Rectal smooth muscle tissue (tissue), 1 donor: Measurements from ENCODE around the gene MUC5B.

Experiments used
- H3K27ac ChIP-seq: one replicate; pipeline ENCODE4 v1.7.0; 2013; ENCODE audit warnings: low read depth, low read length, inconsistent platforms
- H3K27me3 ChIP-seq: one replicate; pipeline ENCODE4 v1.7.0; 2013; ENCODE audit warnings: low read length; ENCODE audit not compliant: control insufficient read depth, insufficient read depth
- H3K36me3 ChIP-seq: one replicate; pipeline ENCODE4 v1.7.0; 2013; ENCODE audit warnings: low read length; ENCODE audit not compliant: control insufficient read depth, insufficient read depth
- H3K4me1 ChIP-seq: one replicate; pipeline ENCODE4 v1.7.0; 2013; ENCODE audit warnings: low read length; ENCODE audit not compliant: control insufficient read depth, insufficient read depth
- H3K4me3 ChIP-seq: one replicate; pipeline ENCODE4 v1.7.0; 2013; ENCODE audit warnings: low read length
- H3K9ac ChIP-seq: one replicate; pipeline ENCODE4 v1.7.0; 2013; ENCODE audit warnings: low read length

MUC5B gene

DNA sequence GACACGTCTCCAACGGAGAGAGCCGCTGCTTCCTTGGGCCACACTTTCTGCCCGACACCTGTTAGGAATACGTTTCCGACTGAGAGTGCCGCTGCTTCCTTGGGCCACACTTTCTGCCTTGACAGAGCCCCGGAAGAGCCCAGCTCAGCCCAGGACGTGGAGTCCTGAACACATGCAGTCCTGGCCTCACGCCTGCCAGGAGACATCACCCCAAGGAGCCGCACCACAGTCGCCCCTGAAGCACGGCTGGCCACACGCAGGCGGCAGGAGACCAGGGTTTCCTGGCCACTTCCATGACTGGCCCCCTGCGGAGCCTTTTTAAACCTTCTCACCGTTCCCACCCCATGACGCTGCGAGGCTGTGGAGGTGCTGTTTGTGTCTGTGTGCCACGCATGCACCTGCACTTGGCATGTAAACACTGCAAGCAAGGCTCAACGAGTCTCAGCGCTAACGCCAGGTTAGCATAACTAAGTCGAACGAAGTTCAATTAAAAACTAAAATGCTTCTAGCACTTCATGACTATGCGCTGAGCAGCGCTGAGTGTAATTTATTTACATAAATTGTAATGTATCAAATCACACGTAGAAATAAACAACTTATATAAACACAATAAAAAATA, 77.8 kb downstream of the MUC5B start:
- Histone ChIP-seq H3K36me3 (peaks cover 7% of the 10 kb centered on the region), H3K4me1 (peaks cover 18% of the 10 kb centered on the region), H3K27me3 (no peaks in the 10 kb centered on the region), H3K9ac (no peak overlapping the region), H3K27ac (peak overlapping the region; percentile 30), H3K4me3 (no peak overlapping the region)

DNA sequence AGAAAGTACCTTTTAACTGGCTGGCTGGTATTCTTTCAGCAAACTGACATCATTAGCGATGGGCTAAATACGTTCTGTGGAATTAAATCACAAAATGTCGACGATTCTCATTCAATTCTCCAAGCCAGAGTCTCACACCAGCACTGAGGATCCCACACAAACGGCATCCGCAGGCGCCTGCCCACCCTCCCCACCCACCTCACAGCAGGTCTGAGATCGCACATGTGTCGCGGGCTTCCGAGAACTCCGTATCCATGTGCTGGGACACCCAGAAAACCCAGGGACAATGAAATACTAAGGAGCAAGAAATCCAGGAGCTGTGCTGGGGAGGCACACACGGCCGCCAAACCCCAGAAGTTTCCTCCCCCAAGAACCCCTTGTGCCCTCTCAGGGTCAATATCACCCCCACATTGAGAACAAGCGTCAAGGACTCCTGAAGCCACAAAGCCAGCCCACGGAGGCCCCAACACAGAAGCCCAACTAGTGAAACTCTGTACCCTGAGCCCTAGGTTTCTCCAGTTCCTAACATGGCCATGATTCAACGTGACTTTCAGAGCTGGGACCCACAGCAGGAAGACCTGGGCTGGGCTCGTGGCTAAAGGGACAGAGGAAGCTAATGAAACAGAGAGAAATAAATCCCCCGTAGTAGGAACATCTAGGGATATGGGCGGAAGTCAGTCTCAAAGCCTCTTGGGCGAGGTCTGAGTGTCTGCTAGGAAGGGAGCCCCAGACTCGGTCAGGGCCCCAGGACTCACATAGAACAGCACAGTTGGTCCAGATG, 78.5 kb downstream of the MUC5B start:
- Histone ChIP-seq H3K27me3 (no peaks in the 10 kb centered on the region), H3K36me3 (peaks cover 7% of the 10 kb centered on the region), H3K4me3 (no peak overlapping the region), H3K27ac (no peak overlapping the region), H3K4me1 (peaks cover 18% of the 10 kb centered on the region), H3K9ac (no peak overlapping the region)

DNA sequence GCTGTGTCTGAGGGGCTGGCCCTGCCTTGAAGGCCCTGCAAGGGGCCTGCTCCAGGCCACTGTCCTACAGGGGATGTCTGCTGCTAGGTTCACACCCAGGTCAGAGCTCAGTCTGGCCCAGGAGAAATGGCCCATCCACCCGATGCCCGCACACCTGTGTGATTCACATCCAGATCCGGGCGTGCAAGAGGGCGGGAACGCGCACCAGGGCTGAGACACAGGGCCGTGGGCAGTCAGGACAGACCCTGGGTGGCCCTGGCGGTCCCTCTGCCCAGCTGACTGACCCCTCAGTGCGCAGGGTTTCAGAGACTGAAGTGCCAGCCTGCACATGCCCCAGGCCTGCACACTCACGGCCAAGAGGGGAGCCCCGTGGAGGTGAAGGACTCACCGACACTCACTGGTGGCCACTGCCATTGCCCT, 79.2 kb downstream of the MUC5B start:
- H3K27ac ChIP-seq, result no peak overlapping the region
- peak overlapping the region; percentile 3 for H3K4me3 ChIP-seq
- no peaks in the 10 kb centered on the region for H3K27me3 ChIP-seq
- H3K9ac ChIP-seq, result no peak overlapping the region
- peaks cover 7% of the 10 kb centered on the region for H3K36me3 ChIP-seq
- H3K4me1 ChIP-seq, result peaks cover 18% of the 10 kb centered on the region

DNA sequence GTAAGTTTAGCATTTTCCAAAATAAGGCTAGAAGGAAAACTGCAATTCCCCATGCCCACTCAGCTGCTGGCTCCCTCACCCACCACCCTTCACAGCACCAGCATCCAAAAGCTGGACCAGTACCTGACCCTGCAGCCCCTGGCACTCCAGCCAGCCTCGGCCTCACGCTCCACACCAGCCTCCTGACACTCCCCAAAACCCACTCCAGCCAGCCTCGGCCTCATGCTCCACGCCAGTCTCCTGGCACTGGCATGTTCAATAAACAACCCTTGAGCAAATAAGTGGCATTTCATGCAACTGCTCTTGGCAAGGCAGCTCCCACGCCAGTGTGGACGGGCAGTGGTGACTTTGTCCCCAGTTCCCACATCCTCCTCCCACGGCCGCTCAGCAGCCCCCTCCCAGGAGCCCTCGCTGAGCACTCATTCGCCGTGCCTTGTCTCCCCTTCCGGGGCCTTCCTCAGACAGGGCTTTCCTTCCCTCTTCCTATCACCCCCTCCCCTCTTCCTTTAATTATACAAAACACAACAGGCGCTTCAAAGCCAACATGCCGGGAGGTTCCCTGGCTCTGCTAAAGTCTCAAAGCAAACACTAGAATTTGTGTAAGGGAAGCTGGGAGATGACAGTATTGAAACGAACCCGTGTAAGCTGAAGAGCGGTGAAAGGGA, 79.7 kb downstream of the MUC5B start:
- H3K9ac ChIP-seq, result no peak overlapping the region
- peak overlapping the region; percentile 3 for H3K4me3 ChIP-seq
- no peaks in the 10 kb centered on the region for H3K27me3 ChIP-seq
- H3K4me1 ChIP-seq, result peaks cover 18% of the 10 kb centered on the region
- no peak overlapping the region for H3K27ac ChIP-seq
- H3K36me3 ChIP-seq, result peaks cover 11% of the 10 kb centered on the region

DNA sequence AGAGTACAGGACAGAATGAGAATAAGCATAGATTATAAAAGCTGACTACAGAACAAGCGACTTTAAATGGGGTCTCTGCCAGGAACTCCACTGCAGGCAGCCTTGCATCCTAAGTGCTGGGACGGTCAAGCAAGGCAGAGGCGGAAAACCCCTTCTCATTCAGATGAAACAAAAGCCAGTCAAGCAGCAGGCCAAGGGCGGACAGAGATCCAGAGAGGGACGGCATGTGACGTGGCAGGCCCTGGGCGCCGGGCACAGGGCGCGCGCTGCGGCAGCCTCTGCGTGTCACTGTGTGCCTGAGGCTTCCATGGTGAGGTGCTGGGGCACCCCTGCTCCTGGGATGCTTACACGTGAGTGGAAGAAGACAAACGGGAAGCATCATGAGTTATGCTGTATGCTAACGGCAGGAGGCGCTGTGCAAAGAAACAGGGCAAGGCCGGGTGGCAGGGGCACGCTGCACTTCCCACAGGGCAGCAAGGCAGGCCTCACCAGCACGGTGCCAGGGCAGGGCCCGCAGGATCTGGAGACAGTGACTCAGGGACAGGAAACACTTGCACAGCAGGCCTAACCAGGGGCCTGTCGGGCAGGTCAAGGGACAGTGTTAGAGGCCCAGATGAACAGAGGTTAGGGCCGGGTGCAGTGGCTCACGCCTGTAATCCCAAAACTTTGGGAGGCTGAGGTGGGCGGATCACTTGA, 80.4 kb downstream of the MUC5B start:
- H3K27ac ChIP-seq, result no peak overlapping the region

DNA sequence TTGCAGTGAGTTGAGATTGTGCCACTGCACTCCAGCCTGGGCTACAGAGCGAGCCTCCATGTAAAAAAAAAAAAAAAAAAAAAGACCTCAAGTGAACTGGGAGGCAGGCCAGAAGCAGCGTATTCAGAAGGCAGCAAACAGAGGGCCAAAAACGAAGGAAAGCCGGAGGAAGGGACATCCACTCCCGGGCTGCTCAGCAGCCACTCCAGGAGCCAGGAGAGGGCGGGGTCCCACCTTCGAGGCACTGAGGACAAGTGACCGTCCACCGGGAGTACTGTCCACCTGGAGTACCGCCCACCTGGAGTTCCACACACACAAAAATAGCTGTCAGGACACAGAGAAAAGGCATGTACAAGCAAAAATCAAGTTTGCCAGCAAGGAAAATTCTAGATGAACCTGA, 81.1 kb downstream of the MUC5B start:
- Histone ChIP-seq H3K36me3 (peaks cover 6% of the 10 kb centered on the region), H3K4me3 (no peak overlapping the region), H3K27me3 (no peaks in the 10 kb centered on the region), H3K9ac (no peak overlapping the region), H3K27ac (no peak overlapping the region), H3K4me1 (peaks cover 15% of the 10 kb centered on the region)

More for the DNA sequence above, 80.4 kb downstream of the MUC5B start:
- H3K36me3 ChIP-seq, result peaks cover 7% of the 10 kb centered on the region
- no peak overlapping the region for H3K9ac ChIP-seq
- no peak overlapping the region for H3K4me3 ChIP-seq
- peaks cover 20% of the 10 kb centered on the region for H3K4me1 ChIP-seq
- no peaks in the 10 kb centered on the region for H3K27me3 ChIP-seq

DNA sequence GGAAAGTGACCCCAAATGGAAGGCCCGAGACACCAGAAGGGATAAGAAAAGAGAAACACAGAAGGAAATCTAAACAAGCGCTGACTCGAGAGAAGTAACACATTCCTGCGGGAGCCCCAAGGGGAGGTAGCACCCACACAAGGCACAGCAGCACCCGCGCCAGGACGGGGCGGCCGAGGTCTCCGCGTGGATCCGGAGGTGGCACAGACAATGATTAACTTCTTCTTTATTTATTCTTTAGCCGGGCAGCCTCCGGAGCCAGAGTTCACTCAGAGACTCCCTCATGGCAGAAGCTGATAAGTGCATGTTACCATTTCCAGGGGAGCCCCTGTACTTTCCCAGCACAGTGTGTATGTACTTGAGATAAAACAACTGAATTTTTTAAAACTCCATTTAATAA, 81.5 kb downstream of the MUC5B start:
- Histone ChIP-seq H3K9ac (no peak overlapping the region), H3K27me3 (no peaks in the 10 kb centered on the region), H3K4me3 (no peak overlapping the region), H3K4me1 (peaks cover 12% of the 10 kb centered on the region), H3K36me3 (peaks cover 6% of the 10 kb centered on the region), H3K27ac (no peak overlapping the region)

DNA sequence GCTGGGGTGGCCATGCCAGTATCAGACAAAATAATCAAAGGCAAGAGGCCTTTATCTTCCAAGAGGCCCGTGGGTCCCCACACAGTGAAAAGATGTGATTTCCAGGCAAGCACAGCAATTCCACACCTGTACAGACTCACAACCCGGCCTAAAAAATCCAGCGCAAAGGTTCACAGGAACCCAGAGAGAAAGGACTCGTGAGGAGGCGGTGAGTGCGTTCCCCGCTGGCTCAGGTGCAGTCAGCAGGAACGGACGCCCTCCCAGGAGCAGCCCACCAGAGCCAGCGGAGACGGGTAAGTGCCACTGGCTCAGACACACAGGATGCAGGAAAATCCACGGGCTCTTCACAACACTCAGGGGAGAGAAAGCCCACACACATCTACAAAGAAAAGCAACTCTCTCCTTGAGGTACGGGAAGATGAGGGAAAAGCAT, 82.2 kb downstream of the MUC5B start:
- H3K4me1 ChIP-seq, result peaks cover 7% of the 10 kb centered on the region
- no peak overlapping the region for H3K9ac ChIP-seq
- H3K27ac ChIP-seq, result no peak overlapping the region
- H3K27me3 ChIP-seq, result no peaks in the 10 kb centered on the region
- peaks cover 6% of the 10 kb centered on the region for H3K36me3 ChIP-seq
- H3K4me3 ChIP-seq, result no peak overlapping the region

DNA sequence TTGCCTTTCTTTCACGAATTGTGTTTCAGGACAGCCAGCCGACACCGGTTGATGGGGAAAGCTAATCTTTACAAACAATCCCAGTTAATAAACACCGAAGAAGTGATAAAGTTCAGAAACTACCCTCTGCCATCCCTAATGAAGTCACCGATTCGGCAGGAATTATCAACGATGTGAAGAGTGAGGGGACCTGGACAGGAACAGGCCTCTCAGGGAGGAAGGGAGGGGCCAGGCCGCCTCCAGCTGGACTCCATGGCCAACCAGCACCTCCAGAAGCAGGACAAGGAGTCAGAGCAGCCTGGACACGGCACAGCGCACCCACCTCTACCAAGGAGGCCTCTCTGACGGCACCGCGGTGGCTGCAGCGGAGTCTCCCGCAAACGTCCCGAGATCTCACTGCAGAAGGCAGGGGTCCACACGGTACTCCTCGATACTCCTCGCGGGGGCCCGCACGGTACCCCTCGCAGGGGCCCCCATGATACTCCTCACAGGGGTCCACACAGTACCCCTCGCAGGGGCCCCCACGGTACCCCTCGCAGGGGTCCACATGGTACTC, 82.7 kb downstream of the MUC5B start:
- peaks cover 12% of the 10 kb centered on the region for H3K4me1 ChIP-seq
- H3K4me3 ChIP-seq, result no peak overlapping the region
- H3K27ac ChIP-seq, result no peak overlapping the region

DNA sequence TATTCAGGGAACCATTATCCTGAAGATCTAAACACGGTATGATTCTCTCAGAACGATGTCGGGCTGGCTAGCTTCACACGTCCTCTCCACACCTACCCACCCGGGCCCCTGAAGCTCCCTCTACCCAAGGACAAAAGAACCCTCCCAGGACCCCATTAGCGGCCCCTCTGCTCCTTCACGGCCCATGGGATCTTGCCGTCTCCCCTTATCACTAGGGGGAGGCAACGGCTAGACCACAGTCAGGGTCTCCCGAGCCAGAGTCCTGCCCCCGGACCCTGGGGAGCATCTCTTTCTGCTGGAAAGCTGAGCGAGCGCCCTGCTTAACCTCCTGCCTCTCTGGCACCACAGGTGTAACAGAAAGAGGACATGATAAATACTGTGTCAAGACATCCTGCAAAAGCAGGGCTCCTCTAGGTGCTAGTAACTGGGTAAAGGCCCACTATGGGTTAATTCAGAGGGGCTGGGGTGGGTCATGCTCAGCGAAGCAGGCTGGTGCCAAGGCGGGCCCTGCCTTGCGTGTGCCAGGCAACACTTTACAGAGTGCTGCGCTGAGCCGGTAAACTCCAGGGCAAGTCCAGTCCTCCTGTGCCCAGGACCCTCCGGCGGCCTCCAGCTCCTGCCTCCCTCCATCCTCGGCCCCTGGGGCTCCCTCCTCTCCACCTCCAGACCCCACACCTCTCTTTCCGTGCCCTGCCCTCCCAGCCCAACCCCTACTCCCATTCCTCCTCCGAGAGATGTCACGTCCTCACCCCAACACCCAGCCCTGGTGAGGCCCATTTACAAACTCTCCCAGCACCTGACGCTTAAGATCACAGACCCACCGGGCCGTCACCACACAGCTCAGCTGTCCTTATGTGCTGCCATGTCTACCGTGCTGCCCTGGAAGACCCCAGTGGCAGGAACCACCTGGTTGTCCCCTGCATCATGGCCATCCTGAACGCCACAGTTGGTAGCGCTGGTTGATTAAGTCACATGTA, 83.6 kb downstream of the MUC5B start:
- Histone ChIP-seq H3K27ac (no peak overlapping the region), H3K4me1 (peaks cover 12% of the 10 kb centered on the region), H3K36me3 (peaks cover 6% of the 10 kb centered on the region), H3K27me3 (no peaks in the 10 kb centered on the region), H3K4me3 (no peak overlapping the region), H3K9ac (no peak overlapping the region)

More for the DNA sequence above, 82.7 kb downstream of the MUC5B start:
- H3K27me3 ChIP-seq, result no peaks in the 10 kb centered on the region
- peaks cover 6% of the 10 kb centered on the region for H3K36me3 ChIP-seq
- H3K9ac ChIP-seq, result no peak overlapping the region

DNA sequence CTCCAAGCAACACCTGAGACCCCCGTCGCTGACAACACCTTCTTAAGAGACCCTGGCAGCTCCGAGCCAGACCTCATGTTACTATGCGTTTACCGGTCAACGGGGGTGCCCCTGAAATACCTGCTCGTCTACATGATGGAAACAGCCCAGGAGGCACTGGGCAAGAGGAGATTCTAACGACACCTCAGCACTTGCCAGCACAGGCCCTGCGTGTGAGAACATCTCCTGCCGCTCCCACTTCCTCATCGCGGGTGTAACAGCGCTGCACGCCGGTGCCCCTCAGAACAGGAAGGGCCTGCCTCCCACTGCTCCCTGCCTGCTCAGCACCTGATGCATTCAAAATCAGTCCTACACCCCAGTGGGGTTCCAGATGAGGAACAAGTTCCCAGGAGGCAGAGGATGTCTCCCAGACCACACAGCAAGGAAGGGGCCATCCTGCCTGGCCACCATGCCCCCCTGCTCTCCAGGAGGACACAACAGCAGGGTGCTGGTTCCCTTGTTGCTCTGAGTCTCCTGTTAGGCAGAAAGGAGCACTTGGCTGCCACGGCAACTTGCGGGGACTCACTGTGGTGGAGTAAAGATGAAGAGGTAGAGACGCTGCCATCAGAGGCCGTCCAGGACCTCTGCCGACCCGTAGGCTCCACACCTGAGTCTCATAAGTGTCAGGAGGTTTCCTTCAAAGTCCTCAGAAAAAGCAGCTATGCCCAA, 84.5 kb downstream of the MUC5B start:
- peaks cover 6% of the 10 kb centered on the region for H3K36me3 ChIP-seq
- H3K4me3 ChIP-seq, result peak overlapping the region; percentile 16
- peaks cover 12% of the 10 kb centered on the region for H3K4me1 ChIP-seq
- H3K27ac ChIP-seq, result no peak overlapping the region
- no peaks in the 10 kb centered on the region for H3K27me3 ChIP-seq
- no peak overlapping the region for H3K9ac ChIP-seq
